HepG2 (cell line): Measurements from ENCODE around the gene FGF14.

Experiments
- HMG20A ChIP-seq: IDR thresholded peaks from 2 replicates; pipeline ENCODE4 v1.6.1; 2016; ENCODE audit warnings: borderline replicate concordance
- NFIC ChIP-seq: IDR thresholded peaks from 2 replicates; pipeline ENCODE4 v1.6.1; 2012; ENCODE audit warnings: mild to moderate bottlenecking, low read length, inconsistent platforms
- NR3C1 ChIP-seq: sonication (generic); formaldehyde crosslinking; IDR thresholded peaks from 2 replicates; pipeline ENCODE4 v1.4.0; 2020; ENCODE audit warnings: missing genetic modification reagents
- POLR2AphosphoS5 ChIP-seq: IDR thresholded peaks from 2 replicates; pipeline ENCODE4 v1.6.1; 2012; ENCODE audit warnings: low read depth, low read length
- TF ChIP-seq, protein P1 (sequence below): sonication (generic); formaldehyde crosslinking; IDR thresholded peaks from 2 replicates; pipeline ENCODE4 v1.4.0; 2020; ENCODE audit warnings: missing genetic modification reagents

DNA sequence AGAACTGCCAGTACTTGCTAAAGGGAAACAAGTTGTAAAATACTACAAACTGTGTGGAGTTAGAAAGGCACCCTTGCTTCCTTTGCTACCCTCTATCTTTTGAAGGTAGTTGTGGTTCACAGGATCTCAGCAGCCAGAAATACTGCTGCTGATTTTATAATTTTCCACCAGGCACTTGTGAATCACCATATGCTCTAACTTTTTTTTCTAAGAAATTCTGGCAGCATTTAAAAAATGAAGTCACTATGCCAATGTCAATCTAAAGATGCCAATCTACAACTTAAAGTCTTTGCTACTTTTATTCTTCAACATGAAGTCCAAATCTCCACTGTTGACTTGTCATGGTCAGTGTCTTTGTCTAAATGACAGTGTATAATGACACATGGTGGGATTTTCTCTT is 621.6 kb downstream of the FGF14 start:
- TF ChIP-seq, protein P1, sequence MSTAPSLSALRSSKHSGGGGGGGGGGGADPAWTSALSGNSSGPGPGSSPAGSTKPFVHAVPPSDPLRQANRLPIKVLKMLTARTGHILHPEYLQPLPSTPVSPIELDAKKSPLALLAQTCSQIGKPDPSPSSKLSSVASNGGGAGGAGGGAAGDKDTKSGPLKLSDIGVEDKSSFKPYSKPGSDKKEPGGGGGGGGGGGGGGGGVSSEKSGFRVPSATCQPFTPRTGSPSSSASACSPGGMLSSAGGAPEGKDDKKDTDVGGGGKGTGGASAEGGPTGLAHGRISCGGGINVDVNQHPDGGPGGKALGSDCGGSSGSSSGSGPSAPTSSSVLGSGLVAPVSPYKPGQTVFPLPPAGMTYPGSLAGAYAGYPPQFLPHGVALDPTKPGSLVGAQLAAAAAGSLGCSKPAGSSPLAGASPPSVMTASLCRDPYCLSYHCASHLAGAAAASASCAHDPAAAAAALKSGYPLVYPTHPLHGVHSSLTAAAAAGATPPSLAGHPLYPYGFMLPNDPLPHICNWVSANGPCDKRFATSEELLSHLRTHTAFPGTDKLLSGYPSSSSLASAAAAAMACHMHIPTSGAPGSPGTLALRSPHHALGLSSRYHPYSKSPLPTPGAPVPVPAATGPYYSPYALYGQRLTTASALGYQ = no peak
- TF ChIP-seq NR3C1 (CRISPR knock-in tag) (no peak), NFIC (no peak), POLR2AphosphoS5 (no peak), HMG20A (CRISPR knock-in tag) (no peak)
